ENCODE results near the gene CYYR1.

GRCh38 chr21:26570203-26570602 lies 2.9 kb downstream of the CYYR1 start:
- TF ChIP-seq POLR2AphosphoS5 (IDR thresholded peaks at IDR 0.05) (no peak), EP300 (conservative IDR thresholded peaks at IDR 0.05; ENCODE audit: poor library complexity, severe bottlenecking) (no peak)

Measured in neural cell (in vitro differentiated cells).